ENCODE data around the gene SPATA16. TPM values are rescaled to one million over a fixed set of nuclear protein-coding genes. Genes with fewer than 3 reads are reported as not detected.
"Not testable (repeated sequence)": the region's sequence is repeated elsewhere in the genome, so short reads cannot be mapped to it uniquely, and the experiment has no call there.

Gene SPATA16, protein sequence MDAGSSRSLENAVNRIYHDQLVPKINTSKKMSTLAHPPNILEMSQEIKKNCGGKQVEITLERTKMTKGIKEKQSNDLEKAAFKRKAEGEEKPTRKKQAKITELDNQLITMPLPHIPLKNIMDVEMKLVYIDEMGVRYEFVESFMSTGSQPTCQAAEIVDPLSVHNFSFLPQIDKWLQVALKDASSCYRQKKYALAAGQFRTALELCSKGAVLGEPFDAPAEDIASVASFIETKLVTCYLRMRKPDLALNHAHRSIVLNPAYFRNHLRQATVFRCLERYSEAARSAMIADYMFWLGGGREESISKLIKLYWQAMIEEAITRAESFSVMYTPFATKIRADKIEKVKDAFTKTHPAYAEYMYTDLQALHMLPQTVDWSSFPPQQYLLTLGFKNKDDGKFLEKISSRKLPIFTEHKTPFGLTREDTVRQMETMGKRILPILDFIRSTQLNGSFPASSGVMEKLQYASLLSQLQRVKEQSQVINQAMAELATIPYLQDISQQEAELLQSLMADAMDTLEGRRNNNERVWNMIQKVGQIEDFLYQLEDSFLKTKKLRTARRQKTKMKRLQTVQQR
- total RNA-seq: not detected

- no peak for DNase-seq (ENCODE audit: low read depth in 2 of 3, low spot score in 2 of 3)
Observed at GRCh38 chr3:173140986-173141385, at the start of gene SPATA16. Gene SPATA16, minus strand, starts transcription at chr3:173141235. Its CDS starts 23,504 bp downstream, at chr3:173117731.

GRCh38 chr3:173183022-173183421 is 42.0 kb upstream of the SPATA16 start:
- DNase-seq (ENCODE audit: low read depth in 2 of 3, low spot score in 2 of 3): not testable (repeated sequence)

DNA sequence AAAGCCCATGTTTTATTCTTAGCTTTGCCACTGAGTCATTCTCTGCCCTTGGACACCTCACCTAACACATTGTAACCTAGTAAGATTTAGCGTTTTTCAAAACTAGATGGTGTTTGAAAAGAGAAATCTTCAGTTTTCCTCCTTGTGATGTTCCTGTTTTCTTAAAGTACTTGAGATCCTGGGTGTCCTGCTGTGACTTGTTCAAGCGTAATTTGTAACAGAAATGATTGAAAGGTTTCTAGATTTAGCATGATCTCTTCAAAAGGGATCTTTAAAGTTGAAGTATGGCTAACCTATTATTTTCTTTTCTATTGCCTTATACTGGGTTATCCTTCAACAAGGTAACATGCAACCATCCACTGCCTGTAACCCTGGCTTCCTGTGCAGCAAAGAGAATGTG is 32.6 kb upstream of the SPATA16 start:
- no peak for DNase-seq (ENCODE audit: low read depth in 2 of 3, low spot score in 2 of 3)

DNA sequence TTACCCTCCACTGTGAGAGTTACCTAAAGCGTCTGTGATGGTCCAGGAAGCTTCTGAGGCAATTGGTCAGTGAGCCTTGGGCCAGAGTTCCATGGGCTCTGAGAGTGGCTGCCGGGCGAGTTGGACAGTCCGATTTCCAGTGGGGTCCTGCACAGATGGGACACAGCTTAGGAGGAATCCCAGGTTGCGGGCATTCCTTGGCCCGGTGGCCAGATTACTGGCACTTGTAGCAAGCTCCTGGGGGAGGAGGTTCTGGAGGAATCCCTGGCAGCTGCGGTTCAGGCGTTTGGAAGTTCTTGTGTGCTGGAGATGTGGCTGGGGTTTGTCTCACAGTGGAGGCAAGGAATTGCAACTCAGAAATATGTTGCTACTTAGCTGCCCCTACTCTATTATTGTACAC is 18.1 kb upstream of the SPATA16 start:
- DNase-seq (ENCODE audit: low read depth in 2 of 3, low spot score in 2 of 3): not testable (repeated sequence)

DNA sequence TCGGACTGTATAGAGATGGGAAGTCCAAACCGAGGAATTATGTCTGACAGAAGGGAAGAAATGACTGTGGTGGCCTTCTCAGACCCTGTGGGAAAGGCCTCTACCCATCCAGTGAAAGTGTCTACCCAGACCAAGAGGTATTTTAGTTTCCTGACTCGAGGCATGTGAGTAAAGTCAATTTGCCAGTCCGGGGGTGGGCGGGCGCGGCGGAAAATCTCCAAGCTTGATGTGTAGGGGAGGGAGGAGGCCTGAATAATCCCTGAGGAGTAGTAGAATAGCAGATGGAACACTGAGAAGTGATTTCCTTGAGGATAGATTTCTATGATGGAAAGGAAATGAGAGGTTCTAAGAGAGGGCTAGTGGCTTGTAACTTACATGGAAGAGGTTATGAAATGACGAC is 15.5 kb upstream of the SPATA16 start:
- DNase-seq (ENCODE audit: low read depth in 2 of 3, low spot score in 2 of 3): not testable (repeated sequence)

- DNase-seq (ENCODE audit: low read depth in 2 of 3, low spot score in 2 of 3): no peak
Observed at GRCh38 chr3:173153631-173154030, 12.6 kb upstream of the SPATA16 start.

- DNase-seq (ENCODE audit: low read depth in 2 of 3, low spot score in 2 of 3): no peak
Observed at GRCh38 chr3:173139420-173139819, 1.6 kb downstream of the SPATA16 start.

DNA sequence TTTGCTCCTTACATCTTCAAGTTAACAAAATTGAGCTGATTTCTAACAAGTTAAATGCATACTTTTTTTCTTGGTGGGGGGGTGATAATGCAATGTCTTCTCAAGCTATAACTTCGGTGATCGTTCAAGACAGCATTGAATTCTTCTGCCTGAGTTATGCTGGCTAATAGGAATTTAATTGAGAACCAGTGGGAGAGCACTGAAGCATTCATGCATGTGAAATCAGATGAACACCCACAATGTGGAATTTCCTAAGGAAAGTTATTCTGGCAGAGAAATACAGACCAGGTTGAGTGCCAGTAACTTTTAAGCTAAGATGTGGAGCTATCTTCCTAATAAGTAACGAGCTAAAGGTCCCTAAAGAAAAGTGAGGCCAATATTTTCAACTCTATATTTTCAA is 3.0 kb downstream of the SPATA16 start:
- no peak for DNase-seq (ENCODE audit: low read depth in 2 of 3, low spot score in 2 of 3)

GRCh38 chr3:173135059-173135458 is 6.0 kb downstream of the SPATA16 start:
- no peak for DNase-seq (ENCODE audit: low read depth in 2 of 3, low spot score in 2 of 3)

GRCh38 chr3:173128633-173129032 is 12.4 kb downstream of the SPATA16 start:
- DNase-seq (ENCODE audit: low read depth in 2 of 3, low spot score in 2 of 3): no peak

- DNase-seq (ENCODE audit: low read depth in 2 of 3, low spot score in 2 of 3): no peak
Observed at GRCh38 chr3:173111321-173111720, 29.7 kb downstream of the SPATA16 start.

DNA sequence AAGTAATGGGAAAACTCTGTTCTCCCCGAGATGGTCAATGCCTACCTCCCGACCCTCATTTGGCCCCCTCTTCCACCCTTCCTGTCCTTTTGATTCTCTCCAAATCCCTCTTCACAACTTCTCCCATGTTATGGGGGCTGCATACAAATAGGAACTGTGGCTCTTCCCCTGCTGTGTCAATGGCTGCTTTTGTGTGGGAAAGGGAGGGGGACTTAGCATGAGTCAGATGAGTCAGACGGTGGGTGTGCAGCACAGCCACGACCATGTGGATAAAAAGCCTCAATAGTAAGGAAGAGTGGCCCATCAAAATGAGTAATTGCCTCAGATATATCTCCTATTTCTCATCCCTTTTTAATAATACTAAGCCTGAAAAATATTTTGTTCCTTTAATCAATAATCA is 31.9 kb downstream of the SPATA16 start:
- no peak for DNase-seq (ENCODE audit: low read depth in 2 of 3, low spot score in 2 of 3)

DNA sequence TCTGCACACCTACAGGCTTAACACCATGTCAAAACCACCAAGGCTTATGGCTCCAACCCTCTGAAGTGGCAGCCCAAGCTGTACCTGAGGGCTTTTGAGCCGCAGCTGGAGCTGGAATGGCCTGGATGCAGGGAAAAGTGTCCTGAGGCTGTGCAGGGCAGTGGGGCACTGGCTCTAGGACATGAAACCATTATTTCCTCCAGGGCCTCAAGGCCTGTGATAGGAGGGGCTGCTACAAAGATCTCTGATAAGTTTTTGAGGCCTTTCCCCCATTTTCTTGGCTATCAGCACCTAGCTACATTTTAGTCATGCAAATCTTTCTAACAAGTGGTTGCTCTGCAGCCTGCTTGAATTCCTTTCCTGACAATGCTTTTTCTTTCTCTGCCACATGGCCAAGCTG is 37.6 kb downstream of the SPATA16 start:
- no peak for DNase-seq (ENCODE audit: low read depth in 2 of 3, low spot score in 2 of 3)

DNA sequence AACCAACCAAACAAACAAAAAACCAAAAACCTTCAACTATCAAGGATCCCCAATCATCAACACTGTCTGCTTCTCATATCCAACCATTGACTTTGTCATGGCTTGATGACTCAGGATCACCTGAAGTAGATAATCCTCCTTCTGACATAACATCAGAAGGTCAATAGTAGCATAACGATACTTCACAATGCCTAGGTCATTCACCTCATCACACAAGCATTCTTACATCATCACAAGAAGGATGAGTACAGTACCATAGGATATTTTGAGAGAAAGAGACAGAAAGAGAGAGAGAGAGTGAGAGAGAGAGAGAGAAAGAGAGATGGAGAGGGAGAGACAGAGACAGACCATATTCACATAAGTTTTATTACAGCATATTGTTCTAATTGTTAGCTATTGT is 42.1 kb downstream of the SPATA16 start:
- DNase-seq (ENCODE audit: low read depth in 2 of 3, low spot score in 2 of 3): no peak

- no peak for DNase-seq (ENCODE audit: low read depth in 2 of 3, low spot score in 2 of 3)
Observed at GRCh38 chr3:173096994-173097785, 43.8 kb downstream of the SPATA16 start.

DNA sequence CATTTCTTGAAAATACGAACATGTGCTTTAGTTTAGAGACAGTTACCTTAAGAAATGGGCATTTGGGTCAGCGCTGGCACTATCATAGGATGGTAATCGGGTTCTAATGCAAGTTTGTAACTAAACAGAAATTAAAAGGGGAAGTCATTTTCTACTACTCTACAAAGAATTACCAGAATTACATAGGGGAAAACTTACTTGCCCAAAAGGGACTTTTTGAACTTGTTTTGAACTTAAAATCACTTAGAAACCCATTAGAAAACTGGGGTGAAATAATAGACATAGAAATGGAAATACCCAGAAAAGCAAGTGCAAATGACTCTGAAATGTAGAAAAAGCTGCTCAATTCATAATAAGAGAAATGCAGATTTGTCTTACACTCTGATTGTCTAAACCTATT is 44.9 kb downstream of the SPATA16 start:
- no peak for DNase-seq (ENCODE audit: low read depth in 2 of 3, low spot score in 2 of 3)

DNA sequence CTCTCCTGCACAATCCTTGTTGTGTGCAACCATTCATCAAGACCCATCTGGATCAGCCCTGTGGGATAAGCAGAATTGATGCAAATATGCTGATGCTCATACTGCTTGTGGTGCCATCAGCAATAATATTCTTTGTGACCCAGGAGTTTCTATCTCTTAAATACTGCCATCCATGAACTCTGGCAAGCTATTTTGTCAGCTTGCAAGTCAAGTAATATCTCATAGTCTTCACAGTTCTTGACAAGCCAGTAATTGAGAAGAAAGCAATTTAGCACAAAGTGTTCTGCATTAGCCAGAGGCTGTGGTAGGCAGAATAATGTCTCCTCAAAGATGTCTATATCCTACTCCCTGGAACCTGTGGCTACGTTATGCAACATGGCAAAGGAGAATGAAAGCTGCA is 49.0 kb downstream of the SPATA16 start:
- DNase-seq (ENCODE audit: low read depth in 2 of 3, low spot score in 2 of 3): no peak

GRCh38 chr3:173090492-173090891 is 50.5 kb downstream of the SPATA16 start:
- DNase-seq (ENCODE audit: low read depth in 2 of 3, low spot score in 2 of 3): no peak

- DNase-seq (ENCODE audit: low read depth in 2 of 3, low spot score in 2 of 3): no peak
Observed at GRCh38 chr3:173089283-173089682, 51.8 kb downstream of the SPATA16 start.

GRCh38 chr3:173078525-173078924 is 62.5 kb downstream of the SPATA16 start:
- no peak for DNase-seq (ENCODE audit: low read depth in 2 of 3, low spot score in 2 of 3)

Data from hematopoietic multipotent progenitor cell (in vitro differentiated cells).